GM12878 (cell line): ENCODE data around the gene ERC2.

Source experiments
- CHD2 ChIP-seq: IDR thresholded peaks from 2 replicates; pipeline ENCODE4 v1.6.1; 2011; ENCODE audit warnings: low read depth, low read length, improper control_type of control experiment, borderline replicate concordance
- CTCF ChIP-seq, 3 experiments: IDR thresholded peaks in 2 of 3; conservative IDR thresholded peaks in 1 of 3; 2 replicates each; pipeline ENCODE4 v1.5.1; 2011; ENCODE audit warnings: low read depth in 3 of 3, low read length in 3 of 3, mild to moderate bottlenecking in 3 of 3, control low read depth in 2 of 3, moderate library complexity in 2 of 3, inconsistent platforms in 1 of 3, mixed read lengths in 1 of 3; ENCODE audit not compliant: control insufficient read depth in 2 of 3, insufficient read depth in 1 of 3; ENCODE audit errors: extremely low read depth in 1 of 3
- E2F8 ChIP-seq: fragments of 450-650 bp; IDR thresholded peaks from 2 replicates; pipeline ENCODE4 v1.6.1; 2018; ENCODE audit warnings: mild to moderate bottlenecking, low read depth, moderate library complexity; ENCODE audit not compliant: partially characterized antibody
- EP300 ChIP-seq, 2 experiments: fragments of 150-350 bp in 1 of 2; IDR thresholded peaks; 2 replicates each; pipeline ENCODE4 v1.6.1; 2011 to 2012; ENCODE audit warnings: low read depth in 2 of 2, low read length in 2 of 2, borderline replicate concordance in 1 of 2, improper control_type of control experiment in 1 of 2, inconsistent platforms in 1 of 2; ENCODE audit not compliant: control insufficient read depth in 1 of 2
- IKZF1 ChIP-seq: fragments of 450-650 bp; conservative IDR thresholded peaks from 2 replicates; pipeline ENCODE4 v1.6.1; 2017; ENCODE audit warnings: antibody characterized with exemption, mild to moderate bottlenecking
- NFIC ChIP-seq: IDR thresholded peaks from 2 replicates; pipeline ENCODE4 v1.6.1; 2012; ENCODE audit warnings: low read depth, mild to moderate bottlenecking, inconsistent platforms, low read length, moderate library complexity
- POLR2A ChIP-seq: IDR thresholded peaks from 2 replicates; pipeline ENCODE4 v1.6.1; 2011; ENCODE audit warnings: low read depth, mild to moderate bottlenecking, low read length
- POLR2AphosphoS5 ChIP-seq: IDR thresholded peaks from 2 replicates; pipeline ENCODE4 v1.6.1; 2011; ENCODE audit warnings: mild to moderate bottlenecking, low read length, inconsistent platforms
- PRDM15 ChIP-seq: fragments of 450-650 bp; formaldehyde crosslinking; IDR thresholded peaks from 2 replicates; pipeline ENCODE4 v1.4.0; 2020; ENCODE audit warnings: mild to moderate bottlenecking, moderate library complexity
- USF2 ChIP-seq: IDR thresholded peaks from 2 replicates; pipeline ENCODE4 v1.6.1; 2011; ENCODE audit warnings: low read depth, low read length, improper control_type of control experiment, borderline replicate concordance

GRCh38 chr3:56476771-56477170 is 8.5 kb upstream of the ERC2 start:
- TF ChIP-seq EP300 (IDR thresholded peaks at IDR 0.05; ENCODE audit: borderline replicate concordance in 1 of 2, control insufficient read depth in 1 of 2, low read depth in 2 of 2, low read length in 2 of 2) (no peak), CTCF (IDR thresholded peaks at IDR 0.05 in 2 of 3, conservative IDR thresholded peaks at IDR 0.05 in 1 of 3; ENCODE audit: control insufficient read depth in 2 of 3, extremely low read depth in 1 of 3, insufficient read depth in 1 of 3, low read depth in 3 of 3, low read length in 3 of 3) (no peak), IKZF1 (no peak), PRDM15 (CRISPR knock-in tag) (no peak), USF2 (no peak), NFIC (no peak), POLR2A (no peak), POLR2AphosphoS5 (no peak), CHD2 (no peak), E2F8 (no peak)
